ENCODE measurements around the gene GPX4.

GRCh38 chr19:1093330-1093729 is 10.5 kb upstream of the GPX4 start:
- no peak for TF ChIP-seq FOXP2 (optimal IDR thresholded peaks at IDR 0.05; ENCODE audit: borderline replicate concordance, extremely low read depth, extremely low read length, insufficient read depth)
- no peak for TF ChIP-seq POLR2AphosphoS5 (IDR thresholded peaks at IDR 0.05; ENCODE audit: low read depth, low read length)
- no peak for TF ChIP-seq TAF1 (IDR thresholded peaks at IDR 0.05; ENCODE audit: borderline replicate concordance, insufficient read depth, low read length)
